ENCODE measurements around the gene MSH4.
"Not testable (repeated sequence)": the region's sequence is repeated elsewhere in the genome, so short reads cannot be mapped to it uniquely, and the experiment has no call there.

DNA sequence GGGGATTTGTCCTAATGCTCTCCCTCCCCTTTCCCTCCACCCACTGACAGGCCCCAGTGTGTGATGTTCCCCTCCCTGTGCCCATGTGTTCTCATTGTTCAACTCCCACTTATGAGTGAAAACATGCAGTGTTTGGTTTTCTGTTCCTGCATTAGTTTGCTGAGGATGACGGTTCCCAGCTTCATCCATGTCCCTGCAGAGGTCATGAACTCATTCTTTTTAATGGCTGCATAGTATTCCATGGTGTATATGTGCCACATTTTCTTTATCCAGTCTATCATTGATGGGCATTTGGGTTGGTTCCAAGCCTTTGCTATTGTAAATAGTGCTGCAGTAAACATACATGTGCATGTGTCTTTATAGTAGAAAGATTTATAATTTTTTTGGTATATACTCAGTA is 26.9 kb downstream of the MSH4 start:
- TF ChIP-seq, protein P1, sequence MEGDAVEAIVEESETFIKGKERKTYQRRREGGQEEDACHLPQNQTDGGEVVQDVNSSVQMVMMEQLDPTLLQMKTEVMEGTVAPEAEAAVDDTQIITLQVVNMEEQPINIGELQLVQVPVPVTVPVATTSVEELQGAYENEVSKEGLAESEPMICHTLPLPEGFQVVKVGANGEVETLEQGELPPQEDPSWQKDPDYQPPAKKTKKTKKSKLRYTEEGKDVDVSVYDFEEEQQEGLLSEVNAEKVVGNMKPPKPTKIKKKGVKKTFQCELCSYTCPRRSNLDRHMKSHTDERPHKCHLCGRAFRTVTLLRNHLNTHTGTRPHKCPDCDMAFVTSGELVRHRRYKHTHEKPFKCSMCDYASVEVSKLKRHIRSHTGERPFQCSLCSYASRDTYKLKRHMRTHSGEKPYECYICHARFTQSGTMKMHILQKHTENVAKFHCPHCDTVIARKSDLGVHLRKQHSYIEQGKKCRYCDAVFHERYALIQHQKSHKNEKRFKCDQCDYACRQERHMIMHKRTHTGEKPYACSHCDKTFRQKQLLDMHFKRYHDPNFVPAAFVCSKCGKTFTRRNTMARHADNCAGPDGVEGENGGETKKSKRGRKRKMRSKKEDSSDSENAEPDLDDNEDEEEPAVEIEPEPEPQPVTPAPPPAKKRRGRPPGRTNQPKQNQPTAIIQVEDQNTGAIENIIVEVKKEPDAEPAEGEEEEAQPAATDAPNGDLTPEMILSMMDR (conservative IDR thresholded peaks at IDR 0.05; ENCODE audit: low read length), result not testable (repeated sequence)
- not testable (repeated sequence) for TF ChIP-seq EZH2phosphoT487 (IDR thresholded peaks at IDR 0.05; ENCODE audit: borderline replicate concordance)

Data from Loucy (cell line).